ENCODE data around the gene LY86.

LY86 gene

GRCh38 chr6:6623553-6623952 is 35.0 kb downstream of the LY86 start:
- no peak for DNase-seq (ENCODE audit: low read depth in 3 of 3)

GRCh38 chr6:6624269-6624990 is 35.9 kb downstream of the LY86 start:
- no peak for DNase-seq (ENCODE audit: low read depth in 3 of 3)

- DNase-seq (ENCODE audit: low read depth in 3 of 3), result no peak
Observed at GRCh38 chr6:6626187-6626586, 37.7 kb downstream of the LY86 start.

GRCh38 chr6:6629402-6629801 is 40.9 kb downstream of the LY86 start:
- no peak for DNase-seq (ENCODE audit: low read depth in 3 of 3)

GRCh38 chr6:6631053-6631452 is 42.5 kb downstream of the LY86 start:
- DNase-seq (ENCODE audit: low read depth in 3 of 3), result no peak

- DNase-seq (ENCODE audit: low read depth in 3 of 3), result no peak
Observed at GRCh38 chr6:6631534-6632276, 43.2 kb downstream of the LY86 start.

GRCh38 chr6:6633898-6634734 is 45.6 kb downstream of the LY86 start:
- DNase-seq (ENCODE audit: low read depth in 3 of 3), result no peak

GRCh38 chr6:6634735-6635075 is 46.2 kb downstream of the LY86 start:
- DNase-seq (ENCODE audit: low read depth in 3 of 3), result no peak

GRCh38 chr6:6635291-6635690 is 46.8 kb downstream of the LY86 start:
- no peak for DNase-seq (ENCODE audit: low read depth in 3 of 3)

- DNase-seq (ENCODE audit: low read depth in 3 of 3), result no peak
Observed at GRCh38 chr6:6635869-6636268, 47.3 kb downstream of the LY86 start.

GRCh38 chr6:6639572-6639971 is 51.1 kb downstream of the LY86 start:
- no peak for DNase-seq (ENCODE audit: low read depth in 3 of 3)

GRCh38 chr6:6640926-6641325 is 52.4 kb downstream of the LY86 start:
- no peak for DNase-seq (ENCODE audit: low read depth in 3 of 3)

GRCh38 chr6:6643398-6643797 is 54.9 kb downstream of the LY86 start:
- no peak for DNase-seq (ENCODE audit: low read depth in 3 of 3)

GRCh38 chr6:6645261-6645917 is 56.9 kb downstream of the LY86 start:
- DNase-seq (ENCODE audit: low read depth in 3 of 3), result no peak

GRCh38 chr6:6646384-6646783 is 57.9 kb downstream of the LY86 start:
- no peak for DNase-seq (ENCODE audit: low read depth in 3 of 3)

- DNase-seq (ENCODE audit: low read depth in 3 of 3), result no peak
Observed at GRCh38 chr6:6646859-6647258, 58.3 kb downstream of the LY86 start.

GRCh38 chr6:6648692-6649343 is 60.3 kb downstream of the LY86 start:
- DNase-seq (ENCODE audit: low read depth in 3 of 3), result no peak

GRCh38 chr6:6649824-6650349 is 61.4 kb downstream of the LY86 start:
- no peak for DNase-seq (ENCODE audit: low read depth in 3 of 3)

GRCh38 chr6:6650839-6651238 is 62.3 kb downstream of the LY86 start:
- no peak for DNase-seq (ENCODE audit: low read depth in 3 of 3)

- DNase-seq (ENCODE audit: low read depth in 3 of 3), result no peak
Observed at GRCh38 chr6:6651335-6651734, 62.8 kb downstream of the LY86 start.

- DNase-seq (ENCODE audit: low read depth in 3 of 3), result no peak
Observed at GRCh38 chr6:6652932-6653331, 64.4 kb downstream of the LY86 start.

Data from stimulated activated CD4-positive, alpha-beta T cell treated with anti-CD3 and anti-CD28 coated beads, TNF-alpha, amount 100 ng/mL, for 4 hours (primary cell).